Neuron (in vitro differentiated cells): Measurements from ENCODE around the gene DPH6.
"Not testable (repeated sequence)": the region's sequence is repeated elsewhere in the genome, so short reads cannot be mapped to it uniquely, and the experiment has no call there.

Experiments used
- H2AFZ ChIP-seq: one replicate; pipeline ENCODE4 v1.6.1; 2013; ENCODE audit warnings: low read depth, mild to moderate bottlenecking, inconsistent platforms, low read length, moderate library complexity
- H3K27me3 ChIP-seq: one replicate; pipeline ENCODE4 v1.6.1; 2013; ENCODE audit warnings: low read length; ENCODE audit not compliant: insufficient read depth
- H3K36me3 ChIP-seq: one replicate; pipeline ENCODE4 v1.6.1; 2013; ENCODE audit warnings: low read length; ENCODE audit not compliant: insufficient read depth
- H3K4me1 ChIP-seq: one replicate; pipeline ENCODE4 v1.6.1; 2013; ENCODE audit warnings: low read length; ENCODE audit not compliant: insufficient read depth
- H3K4me3 ChIP-seq: 2 replicates; pipeline ENCODE4 v1.5.1; 2013; ENCODE audit warnings: mild to moderate bottlenecking, low read length, moderate library complexity
- H3K9me3 ChIP-seq: one replicate; pipeline ENCODE4 v1.6.1; 2013; ENCODE audit warnings: low read length

Gene DPH6

GRCh38 chr15:35545824-35546510 lies at the start of gene DPH6:
DPH6 (minus strand) TSS chr15:35546165; CDS start chr15:35546141, 24 bp downstream.
- peaks cover 22% of the 10 kb centered on the region for H3K4me1 ChIP-seq
- H2AFZ ChIP-seq, result peak within 1 kb of the TSS; percentile 28
- no peaks in the 10 kb centered on the region for H3K27me3 ChIP-seq
- H3K9me3 ChIP-seq, result no peaks in the 10 kb centered on the region
- H3K36me3 ChIP-seq, result no peaks in the 10 kb centered on the region
- peak within 1 kb of the TSS; percentile 59 for H3K4me3 ChIP-seq

DNA sequence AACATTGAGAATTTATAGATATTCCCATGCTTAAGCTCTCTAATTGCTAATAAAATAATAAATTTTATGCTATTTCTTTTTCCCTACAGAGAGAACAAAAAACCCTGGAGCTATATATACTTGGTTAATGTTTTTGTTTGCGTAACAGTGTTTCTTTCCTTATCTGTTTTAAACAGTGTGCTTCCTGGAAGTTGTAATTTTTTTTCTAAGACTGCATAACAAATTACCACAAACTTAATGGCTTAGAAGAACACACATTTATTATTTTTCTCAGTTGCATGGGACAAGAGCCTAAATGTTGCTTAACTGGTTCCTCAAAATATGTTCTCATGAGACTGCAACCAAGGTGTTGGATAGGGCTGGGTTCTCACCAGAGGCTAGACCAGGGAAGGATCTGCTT lies 49.7 kb upstream of the DPH6 start:
- no peaks in the 10 kb centered on the region for H3K4me1 ChIP-seq
- no peaks in the 10 kb centered on the region for H3K9me3 ChIP-seq
- H3K27me3 ChIP-seq, result no peaks in the 10 kb centered on the region
- H3K4me3 ChIP-seq, result no peak overlapping the region
- H3K36me3 ChIP-seq, result no peaks in the 10 kb centered on the region
- H2AFZ ChIP-seq, result no peak overlapping the region

DNA sequence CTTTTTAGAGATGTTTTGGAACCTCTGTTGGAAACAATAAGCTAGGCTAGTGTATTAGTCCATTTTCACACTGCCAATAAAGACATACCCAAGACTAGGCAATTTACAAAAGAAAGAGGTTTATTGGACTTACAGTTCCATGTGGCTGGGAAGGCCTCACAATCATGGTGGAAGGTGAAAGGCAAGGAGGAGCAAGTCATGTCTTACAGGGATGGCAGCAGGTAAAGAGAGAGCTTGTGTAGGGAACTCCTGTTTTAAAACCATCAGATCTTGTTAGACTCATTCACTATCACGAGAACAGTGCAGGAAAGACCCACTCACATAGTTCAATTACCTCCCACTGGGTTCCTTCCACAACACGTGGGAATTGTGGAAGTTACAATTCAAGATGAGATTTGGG lies 46.0 kb upstream of the DPH6 start:
- not testable (repeated sequence) for H3K27me3 ChIP-seq, H2AFZ ChIP-seq, H3K36me3 ChIP-seq, H3K9me3 ChIP-seq, H3K4me1 ChIP-seq, H3K4me3 ChIP-seq

DNA sequence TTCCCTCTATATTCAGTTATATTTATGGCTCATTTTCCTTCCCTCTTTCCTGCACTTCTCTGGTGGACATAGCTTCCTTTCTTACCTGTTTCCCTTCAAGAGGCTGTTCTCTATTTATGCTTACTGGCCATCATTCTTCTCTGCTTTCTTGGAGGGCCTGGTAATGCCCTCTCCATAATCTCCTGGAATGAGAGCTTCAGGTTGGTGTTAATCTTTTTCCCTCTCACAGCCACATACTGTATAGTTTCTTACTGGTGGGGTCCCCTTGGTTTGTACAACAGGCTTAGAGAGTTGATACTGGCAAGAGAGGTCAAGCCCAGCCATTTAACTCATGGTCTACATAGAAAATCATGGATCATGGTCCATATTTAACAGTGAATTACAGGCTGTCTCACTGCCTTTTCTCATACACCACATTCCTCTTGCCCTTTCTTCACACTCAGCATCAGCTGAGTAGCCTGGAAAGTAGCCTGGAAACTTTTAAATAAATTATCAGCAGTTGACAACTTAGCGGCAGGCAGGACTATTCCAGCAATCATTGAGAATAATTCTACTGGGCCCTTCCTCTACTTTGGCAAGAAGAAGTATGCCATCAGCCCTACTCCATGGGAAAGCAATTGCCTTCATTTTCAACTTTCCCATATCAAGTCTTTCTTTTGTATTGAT lies 38.0 kb upstream of the DPH6 start:
- Histone ChIP-seq H3K36me3 (no peaks in the 10 kb centered on the region), H2AFZ (no peak overlapping the region), H3K27me3 (no peaks in the 10 kb centered on the region), H3K9me3 (no peaks in the 10 kb centered on the region), H3K4me1 (no peaks in the 10 kb centered on the region), H3K4me3 (no peak overlapping the region)

DNA sequence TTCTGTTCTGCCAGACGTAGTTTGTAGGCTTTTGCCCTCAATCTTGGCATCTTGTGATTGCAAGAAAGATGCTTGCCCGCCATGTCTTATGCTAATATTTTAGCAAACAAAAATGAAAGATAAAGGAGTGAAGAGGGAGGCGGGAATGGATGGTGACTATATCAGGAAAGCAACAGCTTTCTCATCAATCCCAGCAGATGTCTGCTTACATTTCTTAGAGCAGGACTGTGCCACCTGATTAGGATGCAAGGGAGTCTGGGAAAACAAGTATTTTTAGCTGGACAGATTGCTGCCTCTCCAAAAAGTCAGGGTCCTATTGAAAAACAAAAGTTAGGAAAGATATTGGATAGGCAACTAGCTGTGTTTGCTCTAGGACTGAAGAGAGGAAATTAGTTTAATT lies 34.6 kb upstream of the DPH6 start:
- Histone ChIP-seq H3K4me1 (peaks cover 5% of the 10 kb centered on the region), H3K9me3 (no peaks in the 10 kb centered on the region), H3K36me3 (no peaks in the 10 kb centered on the region), H2AFZ (no peak overlapping the region), H3K4me3 (no peak overlapping the region), H3K27me3 (no peaks in the 10 kb centered on the region)

GRCh38 chr15:35567392-35567791 lies 21.4 kb upstream of the DPH6 start:
- Histone ChIP-seq H2AFZ (no peak overlapping the region), H3K4me1 (no peaks in the 10 kb centered on the region), H3K27me3 (no peaks in the 10 kb centered on the region), H3K9me3 (no peaks in the 10 kb centered on the region), H3K4me3 (no peak overlapping the region), H3K36me3 (no peaks in the 10 kb centered on the region)

DNA sequence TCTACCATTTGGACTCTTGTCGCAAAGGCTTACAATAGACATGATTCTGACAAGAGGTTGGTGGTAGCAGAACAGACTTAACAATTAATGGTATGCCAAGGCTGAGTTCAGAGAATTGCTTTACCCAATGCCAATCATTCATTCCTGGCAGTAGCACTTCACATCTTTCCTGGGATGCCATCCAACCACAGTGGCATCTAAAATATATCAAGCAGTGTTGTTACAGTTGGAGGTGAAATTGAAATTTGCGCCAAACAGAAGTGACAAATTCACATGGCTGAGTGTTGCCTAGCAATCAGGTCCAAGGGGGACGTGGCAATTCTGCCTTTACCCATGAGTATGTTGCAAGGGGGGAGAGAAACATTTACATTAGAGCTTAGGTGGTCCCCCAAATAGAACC lies 21.0 kb upstream of the DPH6 start:
- no peaks in the 10 kb centered on the region for H3K4me1 ChIP-seq
- H3K27me3 ChIP-seq, result no peaks in the 10 kb centered on the region
- no peak overlapping the region for H3K4me3 ChIP-seq
- no peak overlapping the region for H2AFZ ChIP-seq
- H3K36me3 ChIP-seq, result no peaks in the 10 kb centered on the region
- no peaks in the 10 kb centered on the region for H3K9me3 ChIP-seq

DNA sequence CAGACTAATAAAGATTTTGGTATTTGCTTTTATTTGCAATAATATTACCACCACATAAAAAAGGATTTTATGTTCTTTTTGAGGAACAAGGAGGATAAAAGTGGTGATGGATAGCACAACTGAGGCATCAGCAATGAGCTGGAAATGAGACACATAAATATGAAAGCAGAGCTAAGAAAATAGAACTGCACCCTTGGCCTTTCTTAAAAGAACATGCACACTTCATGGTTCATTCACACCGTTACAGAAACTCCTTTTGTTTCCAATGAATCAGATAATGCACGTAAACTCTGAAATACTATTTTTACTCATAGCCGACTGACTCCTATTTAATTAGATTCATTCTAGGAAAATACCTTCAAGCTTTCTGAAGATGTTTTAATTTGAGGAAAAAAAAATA lies 19.9 kb upstream of the DPH6 start:
- no peak overlapping the region for H2AFZ ChIP-seq

DNA sequence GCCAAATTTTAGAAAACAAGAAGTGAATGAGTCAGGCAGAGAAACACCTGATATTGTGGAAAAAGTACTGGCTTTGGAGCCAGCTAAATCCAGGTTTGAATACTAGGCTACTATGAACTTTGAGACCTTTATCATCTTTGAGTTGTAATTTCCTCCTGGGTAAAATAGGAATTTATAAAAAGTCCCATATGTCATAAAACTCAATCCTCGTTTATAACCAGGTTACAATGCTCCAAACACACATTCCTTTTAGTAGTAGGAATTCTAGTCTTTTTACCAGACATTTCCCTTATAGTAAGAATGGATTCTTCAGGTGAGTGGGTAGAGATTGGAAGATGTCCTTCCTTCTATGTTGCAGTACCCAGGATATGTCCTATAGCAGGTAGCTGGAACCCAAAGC lies 16.7 kb upstream of the DPH6 start:
- H3K27me3 ChIP-seq, result no peaks in the 10 kb centered on the region
- H3K9me3 ChIP-seq, result no peaks in the 10 kb centered on the region
- H3K4me1 ChIP-seq, result no peaks in the 10 kb centered on the region
- H3K4me3 ChIP-seq, result no peak overlapping the region
- H2AFZ ChIP-seq, result no peak overlapping the region
- no peaks in the 10 kb centered on the region for H3K36me3 ChIP-seq

More for the DNA sequence above, 19.9 kb upstream of the DPH6 start:
- Histone ChIP-seq H3K36me3 (no peaks in the 10 kb centered on the region), H3K27me3 (no peaks in the 10 kb centered on the region), H3K9me3 (no peaks in the 10 kb centered on the region), H3K4me3 (no peak overlapping the region), H3K4me1 (no peaks in the 10 kb centered on the region)

- Histone ChIP-seq H3K4me3 (no peak overlapping the region), H3K27me3 (no peaks in the 10 kb centered on the region), H3K4me1 (no peaks in the 10 kb centered on the region), H2AFZ (no peak overlapping the region), H3K9me3 (no peaks in the 10 kb centered on the region), H3K36me3 (no peaks in the 10 kb centered on the region)
Measured at GRCh38 chr15:35561308-35561707, 15.3 kb upstream of the DPH6 start.

DNA sequence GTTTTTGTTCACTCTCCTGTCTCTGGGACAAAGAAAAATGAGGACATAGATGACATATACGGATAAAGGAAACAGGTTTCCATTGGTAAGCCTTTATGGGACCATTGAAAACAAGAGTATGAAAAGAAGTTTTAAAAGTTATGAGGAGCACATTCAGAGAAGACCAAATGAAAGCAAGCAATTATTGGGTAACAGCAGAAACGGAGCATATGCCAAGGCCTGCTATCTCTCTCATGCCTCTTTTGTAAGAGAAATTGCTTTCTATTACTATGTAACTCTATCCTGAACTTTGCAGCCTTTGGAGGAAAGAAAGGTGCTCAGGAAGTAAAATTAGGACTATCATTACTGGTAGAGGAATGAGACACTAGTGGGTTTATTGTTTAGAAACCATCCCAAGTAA lies 14.9 kb upstream of the DPH6 start:
- H3K36me3 ChIP-seq, result no peaks in the 10 kb centered on the region
- H3K4me1 ChIP-seq, result no peaks in the 10 kb centered on the region
- H3K4me3 ChIP-seq, result no peak overlapping the region
- H2AFZ ChIP-seq, result no peak overlapping the region
- no peaks in the 10 kb centered on the region for H3K9me3 ChIP-seq
- no peaks in the 10 kb centered on the region for H3K27me3 ChIP-seq

DNA sequence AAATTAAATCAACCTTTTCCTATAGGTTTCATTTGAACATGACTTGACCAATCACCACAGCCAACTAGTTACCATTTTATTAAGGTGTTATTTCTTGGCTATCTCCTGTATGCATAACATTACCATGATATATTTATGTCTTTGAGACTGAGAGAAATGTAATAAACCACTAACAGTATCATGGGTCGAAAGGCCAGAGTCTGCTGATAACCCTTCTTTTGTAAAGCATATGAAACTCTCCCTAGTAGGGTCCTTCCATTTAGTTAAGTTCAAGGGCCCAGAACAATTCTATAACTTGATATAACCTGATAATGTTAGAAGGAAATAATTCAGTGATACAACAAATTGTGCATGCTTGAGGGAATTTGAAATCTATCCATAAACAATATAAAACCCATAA lies 14.3 kb upstream of the DPH6 start:
- Histone ChIP-seq H3K4me1 (no peaks in the 10 kb centered on the region), H3K36me3 (no peaks in the 10 kb centered on the region), H3K27me3 (no peaks in the 10 kb centered on the region), H2AFZ (no peak overlapping the region), H3K9me3 (no peaks in the 10 kb centered on the region), H3K4me3 (no peak overlapping the region)

DNA sequence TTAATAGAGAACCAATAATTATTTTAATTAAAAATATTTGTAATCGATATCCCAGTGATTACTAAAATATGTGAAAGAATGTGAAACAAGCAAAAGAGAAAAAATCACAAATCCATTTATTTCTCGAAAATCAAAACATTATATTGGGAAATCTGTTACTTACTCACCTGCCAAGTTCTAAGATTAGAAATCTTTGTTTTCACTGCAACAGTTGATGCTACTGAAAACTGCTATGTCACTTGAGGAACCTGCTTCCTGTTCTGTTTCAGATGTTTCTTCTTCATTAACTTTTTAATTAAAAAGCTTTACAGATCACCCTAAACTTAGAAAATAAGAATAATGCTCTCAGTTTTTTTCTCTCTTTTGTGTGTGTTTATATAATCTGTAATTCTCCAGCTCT lies 13.7 kb upstream of the DPH6 start:
- Histone ChIP-seq H3K4me3 (no peak overlapping the region), H3K4me1 (no peaks in the 10 kb centered on the region), H3K27me3 (no peaks in the 10 kb centered on the region), H3K9me3 (no peaks in the 10 kb centered on the region), H2AFZ (no peak overlapping the region), H3K36me3 (no peaks in the 10 kb centered on the region)

DNA sequence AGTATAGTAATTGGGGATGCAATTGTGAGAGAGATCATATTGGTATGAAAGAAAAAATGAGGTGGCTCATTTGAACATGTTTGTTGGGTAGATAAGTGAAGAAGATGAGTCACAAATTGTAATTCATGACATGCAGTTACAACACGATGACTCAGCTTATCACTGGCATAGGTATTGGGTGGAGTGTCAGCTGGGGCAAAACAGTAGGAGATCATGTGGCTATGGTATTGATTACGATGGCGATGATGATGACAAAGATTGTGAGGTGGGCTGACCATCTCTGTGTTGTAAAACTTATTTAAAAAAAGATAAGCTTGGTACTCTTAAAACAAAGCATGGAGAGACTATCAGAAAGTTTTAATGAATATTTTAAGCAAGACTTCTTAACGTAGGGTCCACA lies 11.6 kb upstream of the DPH6 start:
- Histone ChIP-seq H3K36me3 (no peaks in the 10 kb centered on the region), H3K9me3 (no peaks in the 10 kb centered on the region), H3K4me1 (no peaks in the 10 kb centered on the region), H3K27me3 (no peaks in the 10 kb centered on the region), H2AFZ (no peak overlapping the region), H3K4me3 (no peak overlapping the region)
